Measurements from ENCODE around the gene COMT. TPM values are rescaled to one million over a fixed set of nuclear protein-coding genes. Genes with fewer than 3 reads are reported as not detected.

The COMT gene
- total RNA-seq, 1 donor from 2014 or later = 1.3 TPM

DNA sequence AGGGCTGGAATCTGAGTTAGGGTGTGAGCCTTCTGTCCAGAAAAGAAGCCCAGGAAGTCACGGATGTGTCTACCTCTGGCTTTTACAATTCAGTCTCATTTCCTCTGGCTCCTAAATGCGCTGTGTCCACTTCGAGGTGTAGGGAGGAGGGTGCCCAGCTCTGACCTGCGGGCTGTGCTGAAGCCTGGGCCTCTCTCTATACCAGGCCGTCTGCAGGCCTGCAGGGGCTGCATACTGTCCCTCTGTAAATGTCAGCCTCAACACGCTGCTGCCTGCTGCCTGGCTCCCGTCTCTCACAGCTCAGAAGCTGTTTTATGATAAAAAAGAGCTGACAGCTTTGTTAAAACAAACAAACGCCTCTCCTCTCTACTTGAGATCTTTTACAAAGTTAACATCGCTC is 60.6 kb downstream of the COMT start:
- H3K27me3 ChIP-seq = no peaks in the 10 kb centered on the region
- H3F3A ChIP-seq (ENCODE audit: low read depth) = peaks cover 15% of the 10 kb centered on the region
- H3K9ac ChIP-seq = no peak overlapping the region
- peaks cover 10% of the 10 kb centered on the region for H3K27me3 Mint-ChIP-seq (ENCODE audit: insufficient read depth, low read depth)
- peak overlapping the region; percentile 48 for H3K27ac Mint-ChIP-seq
- H3K36me3 Mint-ChIP-seq = peaks cover 16% of the 10 kb centered on the region
- H2AFZ ChIP-seq (replicated peaks) = peak overlapping the region; percentile 23
- no peak for DNase-seq (ENCODE audit: low spot score)
- peaks cover 33% of the 10 kb centered on the region for H3K4me1 ChIP-seq
- no peak overlapping the region for H3K4me2 ChIP-seq
- peaks cover 27% of the 10 kb centered on the region for H3K9me3 Mint-ChIP-seq
- H3K79me2 ChIP-seq (ENCODE audit: low read depth) = no peaks in the 10 kb centered on the region
- peaks cover 50% of the 10 kb centered on the region for H3K4me1 Mint-ChIP-seq
- H3K27ac ChIP-seq = no peak overlapping the region
- H3K36me3 ChIP-seq = peaks cover 4% of the 10 kb centered on the region
- H3K4me3 ChIP-seq = no peak overlapping the region
- H3K4me3 Mint-ChIP-seq = no peak overlapping the region
- TF ChIP-seq EZH2phosphoT487 (IDR thresholded peaks at IDR 0.05) (no peak), EZH2 (IDR thresholded peaks at IDR 0.05) (no peak)
- TF ChIP-seq, protein P1, sequence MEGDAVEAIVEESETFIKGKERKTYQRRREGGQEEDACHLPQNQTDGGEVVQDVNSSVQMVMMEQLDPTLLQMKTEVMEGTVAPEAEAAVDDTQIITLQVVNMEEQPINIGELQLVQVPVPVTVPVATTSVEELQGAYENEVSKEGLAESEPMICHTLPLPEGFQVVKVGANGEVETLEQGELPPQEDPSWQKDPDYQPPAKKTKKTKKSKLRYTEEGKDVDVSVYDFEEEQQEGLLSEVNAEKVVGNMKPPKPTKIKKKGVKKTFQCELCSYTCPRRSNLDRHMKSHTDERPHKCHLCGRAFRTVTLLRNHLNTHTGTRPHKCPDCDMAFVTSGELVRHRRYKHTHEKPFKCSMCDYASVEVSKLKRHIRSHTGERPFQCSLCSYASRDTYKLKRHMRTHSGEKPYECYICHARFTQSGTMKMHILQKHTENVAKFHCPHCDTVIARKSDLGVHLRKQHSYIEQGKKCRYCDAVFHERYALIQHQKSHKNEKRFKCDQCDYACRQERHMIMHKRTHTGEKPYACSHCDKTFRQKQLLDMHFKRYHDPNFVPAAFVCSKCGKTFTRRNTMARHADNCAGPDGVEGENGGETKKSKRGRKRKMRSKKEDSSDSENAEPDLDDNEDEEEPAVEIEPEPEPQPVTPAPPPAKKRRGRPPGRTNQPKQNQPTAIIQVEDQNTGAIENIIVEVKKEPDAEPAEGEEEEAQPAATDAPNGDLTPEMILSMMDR (IDR thresholded peaks at IDR 0.05) = no peak
- H4K20me1 ChIP-seq (ENCODE audit: low read depth) = no peaks in the 10 kb centered on the region
- peaks cover 14% of the 10 kb centered on the region for H3K9me3 ChIP-seq (ENCODE audit: low read depth)

DNA sequence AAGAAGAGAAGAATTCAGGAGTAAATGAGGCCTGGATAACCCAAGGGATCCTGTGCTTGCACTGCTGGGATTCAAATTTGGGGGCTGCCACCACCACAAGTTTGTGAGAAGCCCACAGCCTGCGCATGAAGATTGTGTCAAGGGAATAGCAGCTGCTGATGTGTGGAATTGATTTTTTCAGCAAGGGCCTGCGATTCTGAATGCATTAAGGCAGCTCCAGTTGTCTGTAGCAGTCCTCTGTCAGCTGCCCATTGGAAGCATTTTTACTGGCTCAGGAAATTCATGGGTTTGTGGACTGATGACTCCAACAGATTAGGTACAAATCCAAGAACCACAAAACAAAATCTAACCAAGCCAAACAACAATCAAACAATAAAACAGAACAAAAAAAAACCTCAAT is 61.1 kb downstream of the COMT start:
- Mint-ChIP-seq H3K27ac (peak overlapping the region; percentile 48), H3K4me3 (no peak overlapping the region)

DNA sequence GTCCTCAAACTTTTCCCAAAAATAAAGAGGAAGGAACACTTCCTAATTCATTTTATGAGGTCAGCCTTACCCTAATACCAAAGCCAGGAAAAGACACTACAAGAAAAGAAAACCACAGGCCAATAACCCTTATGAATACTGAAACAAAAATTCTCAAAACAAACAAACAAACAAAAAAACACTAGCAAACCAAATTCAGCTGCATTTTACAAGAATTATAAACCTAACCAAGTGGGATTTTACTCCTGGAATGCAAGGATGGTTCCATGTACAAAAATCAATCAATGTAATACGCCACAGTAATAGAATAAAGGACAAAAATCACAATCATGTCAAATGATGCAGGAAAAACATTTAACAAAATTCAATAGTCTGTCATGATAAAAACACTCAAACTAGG is 61.7 kb downstream of the COMT start:
- Histone ChIP-seq H3K27ac (no peak overlapping the region), H3K79me2 (ENCODE audit: low read depth) (no peaks in the 10 kb centered on the region), H3K9ac (no peak overlapping the region), H3K27me3 (no peaks in the 10 kb centered on the region), H3F3A (ENCODE audit: low read depth) (peaks cover 9% of the 10 kb centered on the region), H2AFZ (replicated peaks) (no peak overlapping the region), H3K4me3 (no peak overlapping the region), H3K4me1 (peaks cover 30% of the 10 kb centered on the region), H3K4me2 (no peak overlapping the region), H3K36me3 (peaks cover 4% of the 10 kb centered on the region), H4K20me1 (ENCODE audit: low read depth) (no peaks in the 10 kb centered on the region), H3K9me3 (ENCODE audit: low read depth) (peaks cover 14% of the 10 kb centered on the region)
- no peak for DNase-seq (ENCODE audit: low spot score)
- peaks cover 27% of the 10 kb centered on the region for H3K9me3 Mint-ChIP-seq
- H3K27ac Mint-ChIP-seq = peak overlapping the region; percentile 39
- peaks cover 48% of the 10 kb centered on the region for H3K4me1 Mint-ChIP-seq
- no peak overlapping the region for H3K4me3 Mint-ChIP-seq
- peaks cover 16% of the 10 kb centered on the region for H3K36me3 Mint-ChIP-seq
- H3K27me3 Mint-ChIP-seq (ENCODE audit: insufficient read depth, low read depth) = peaks cover 7% of the 10 kb centered on the region
- TF ChIP-seq EZH2 (IDR thresholded peaks at IDR 0.05) = no peak
- TF ChIP-seq, protein P1 (IDR thresholded peaks at IDR 0.05) = no peak

More for the DNA sequence above, 61.1 kb downstream of the COMT start:
- no peaks in the 10 kb centered on the region for H3K27me3 ChIP-seq
- H3K9me3 ChIP-seq (ENCODE audit: low read depth) = peaks cover 14% of the 10 kb centered on the region
- Mint-ChIP-seq H3K27me3 (ENCODE audit: insufficient read depth, low read depth) (peaks cover 10% of the 10 kb centered on the region), H3K36me3 (peaks cover 16% of the 10 kb centered on the region), H3K9me3 (peaks cover 27% of the 10 kb centered on the region), H3K4me1 (peaks cover 50% of the 10 kb centered on the region)
- H3K4me2 ChIP-seq = no peak overlapping the region
- H3F3A ChIP-seq (ENCODE audit: low read depth) = peaks cover 15% of the 10 kb centered on the region
- peak overlapping the region; percentile 23 for H2AFZ ChIP-seq (replicated peaks)
- no peak for DNase-seq (ENCODE audit: low spot score)
- TF ChIP-seq EZH2 (IDR thresholded peaks at IDR 0.05) = no peak
- TF ChIP-seq, protein P1 (IDR thresholded peaks at IDR 0.05) = no peak
- TF ChIP-seq EZH2phosphoT487 (IDR thresholded peaks at IDR 0.05) = no peak
- no peak overlapping the region for H3K9ac ChIP-seq
- H4K20me1 ChIP-seq (ENCODE audit: low read depth) = no peaks in the 10 kb centered on the region
- H3K27ac ChIP-seq = no peak overlapping the region
- H3K4me3 ChIP-seq = no peak overlapping the region
- H3K79me2 ChIP-seq (ENCODE audit: low read depth) = no peaks in the 10 kb centered on the region
- peaks cover 4% of the 10 kb centered on the region for H3K36me3 ChIP-seq
- peaks cover 33% of the 10 kb centered on the region for H3K4me1 ChIP-seq
